Mucosa of descending colon (tissue), 3 donors: ENCODE results near the gene RAMP1. TPM values are rescaled to one million over a fixed set of nuclear protein-coding genes. Genes with fewer than 3 reads are reported as not detected.
"Not testable (repeated sequence)": the region's sequence is repeated elsewhere in the genome, so short reads cannot be mapped to it uniquely, and the experiment has no call there.

Experiments used
- ATAC-seq: fragments of 200-7000 bp; cut with Tn5 transposase; one replicate; pipeline ENCODE4 v1.9.1; 2020; ENCODE audit warnings: mild to moderate bottlenecking, moderate library complexity
- DNase-seq, 3 donors: peaks; one replicate each; pipeline ENCODE4 v3.0.0-alpha.2; 2020
- H3K36me3 ChIP-seq: fragments of 200-600 bp; one replicate; pipeline ENCODE4 v1.8.0; 2021; ENCODE audit warnings: low read depth, mild to moderate bottlenecking
- H3K4me1 ChIP-seq: fragments of 200-600 bp; one replicate; pipeline ENCODE4 v1.8.0; 2021; ENCODE audit warnings: low read depth, mild to moderate bottlenecking
- H3K4me3 ChIP-seq: fragments of 200-600 bp; one replicate; pipeline ENCODE4 v1.8.0; 2021; ENCODE audit warnings: mild to moderate bottlenecking
- H3K9me3 ChIP-seq: fragments of 200-600 bp; one replicate; pipeline ENCODE4 v1.8.0; 2021; ENCODE audit warnings: mild to moderate bottlenecking
- CTCF ChIP-seq: fragments of 200-600 bp; IDR thresholded peaks from one replicate; pipeline ENCODE4 v1.8.0; 2022; ENCODE audit warnings: antibody characterized with exemption, mild to moderate bottlenecking
- intact Hi-C, 2 donors: fragments of 100-400 bp; cut with DNase I in 1 of 2; cut with micrococcal nuclease in 1 of 2; formaldehyde crosslinking; loops; one replicate each; pipeline versions ENCODE4 v1.11.0 to v1.11.1; 2022; cut with DNase I, micrococcal nuclease
- total RNA-seq, 3 donors: library from RNA; stranded (reverse); fragmentation: NEBNext Ultra II Directional in 2 of 3; extraction: Animal tissue kit (Norgen Biotek cat#: 25700) in 2 of 3; gene quantifications; one replicate each; pipeline versions ENCODE4 v1.2.1 to v1.2.4, GENCODE V29; 2021 to 2023
- donor health status: DM: no; HTN: no; CAD: no; lungs with moderate emphysema.
- donor health status: DM: no; HTN: no; CAD: no.
- donor health status: DM: no; HTN: yes; CAD: no.

Gene RAMP1
- total RNA-seq, 3 donors from 2014 or later: 4.9 to 154 (median 10.9) TPM

- H3K36me3 ChIP-seq: no peaks in the 10 kb centered on the region
- ATAC-seq: no peak
- H3K4me1 ChIP-seq: no peaks in the 10 kb centered on the region
- no peak for TF ChIP-seq CTCF
- DNase-seq: peak in 1 of 3 donors; percentile 21
- intact Hi-C loops: no loop called here
- H3K4me3 ChIP-seq: no peak overlapping the region
- H3K9me3 ChIP-seq: no peaks in the 10 kb centered on the region
Observed at GRCh38 chr2:237867465-237867864, 8.0 kb downstream of the RAMP1 start.

GRCh38 chr2:237868074-237868473, 8.7 kb downstream of the RAMP1 start:
- ATAC-seq, H3K9me3 ChIP-seq, H3K4me1 ChIP-seq, DNase-seq, H3K36me3 ChIP-seq, H3K4me3 ChIP-seq, intact Hi-C loops: not testable (repeated sequence)

GRCh38 chr2:237868631-237869342, 9.4 kb downstream of the RAMP1 start:
- no peaks in the 10 kb centered on the region for H3K9me3 ChIP-seq
- intact Hi-C loops: no loop called here
- no peaks in the 10 kb centered on the region for H3K36me3 ChIP-seq
- ATAC-seq (no peak), DNase-seq (peak in 1 of 3 donors; percentile 15)
- no peak for TF ChIP-seq CTCF
- H3K4me3 ChIP-seq: no peak overlapping the region
- H3K4me1 ChIP-seq: no peaks in the 10 kb centered on the region

GRCh38 chr2:237869343-237870102, 10.1 kb downstream of the RAMP1 start:
- peak in 1 of 3 donors; percentile 29 for DNase-seq

DNA sequence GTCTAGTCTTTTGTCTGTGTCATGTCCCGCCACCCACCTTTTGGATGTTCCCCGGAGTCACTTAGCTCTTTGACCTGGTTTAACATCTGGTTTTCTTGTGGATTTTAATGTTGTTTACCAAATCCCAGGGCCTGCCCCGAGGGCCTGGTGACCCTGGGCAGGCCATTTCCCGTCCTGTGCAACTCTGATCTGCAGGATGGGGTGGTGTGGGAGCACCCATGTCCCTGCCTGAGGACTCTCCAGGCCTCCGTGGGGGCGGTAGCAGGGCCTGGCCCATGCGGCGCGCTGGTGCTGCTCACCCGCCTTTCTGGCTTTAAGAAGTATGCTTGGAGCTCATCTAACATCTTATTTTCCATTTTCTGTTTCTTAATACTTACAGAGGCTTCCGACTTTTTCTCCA, 10.7 kb downstream of the RAMP1 start:
- Histone ChIP-seq H3K36me3 (no peaks in the 10 kb centered on the region), H3K4me3 (no peak overlapping the region), H3K4me1 (no peaks in the 10 kb centered on the region), H3K9me3 (no peaks in the 10 kb centered on the region)
- ATAC-seq: no peak
- TF ChIP-seq CTCF: no peak
- peak in 1 of 3 donors; percentile 10 for DNase-seq
- intact Hi-C loops: no loop called here

More at GRCh38 chr2:237869343-237870102, 10.1 kb downstream of the RAMP1 start:
- Histone ChIP-seq H3K36me3 (no peaks in the 10 kb centered on the region), H3K4me3 (no peak overlapping the region), H3K4me1 (no peaks in the 10 kb centered on the region), H3K9me3 (no peaks in the 10 kb centered on the region)
- intact Hi-C loops: no loop called here
- no peak for ATAC-seq
- TF ChIP-seq CTCF: no peak
